Measurements from ENCODE around the gene TMEM218.

DNA sequence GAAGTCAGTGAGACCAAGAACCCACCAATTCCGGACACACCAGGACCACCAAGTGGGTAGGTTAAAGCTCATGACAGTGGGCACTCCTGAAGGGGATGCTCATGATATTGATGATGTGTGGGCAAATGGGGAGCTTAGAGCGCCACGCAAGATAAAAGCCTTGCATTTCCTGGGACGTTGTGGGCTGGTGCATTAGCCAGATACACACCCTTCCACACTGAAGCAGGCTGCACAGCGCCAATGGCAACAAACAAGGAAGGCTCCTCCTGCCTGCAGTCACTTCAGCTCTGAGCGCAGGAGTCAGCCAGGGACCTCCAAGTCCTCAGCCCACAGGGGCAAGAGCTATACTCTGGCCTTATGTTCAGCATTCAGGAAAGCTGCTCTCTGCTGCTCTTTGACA lies 20.6 kb downstream of the TMEM218 start:
- no peak for TF ChIP-seq POLR2A (IDR thresholded peaks at IDR 0.05)
- TF ChIP-seq, protein P1, sequence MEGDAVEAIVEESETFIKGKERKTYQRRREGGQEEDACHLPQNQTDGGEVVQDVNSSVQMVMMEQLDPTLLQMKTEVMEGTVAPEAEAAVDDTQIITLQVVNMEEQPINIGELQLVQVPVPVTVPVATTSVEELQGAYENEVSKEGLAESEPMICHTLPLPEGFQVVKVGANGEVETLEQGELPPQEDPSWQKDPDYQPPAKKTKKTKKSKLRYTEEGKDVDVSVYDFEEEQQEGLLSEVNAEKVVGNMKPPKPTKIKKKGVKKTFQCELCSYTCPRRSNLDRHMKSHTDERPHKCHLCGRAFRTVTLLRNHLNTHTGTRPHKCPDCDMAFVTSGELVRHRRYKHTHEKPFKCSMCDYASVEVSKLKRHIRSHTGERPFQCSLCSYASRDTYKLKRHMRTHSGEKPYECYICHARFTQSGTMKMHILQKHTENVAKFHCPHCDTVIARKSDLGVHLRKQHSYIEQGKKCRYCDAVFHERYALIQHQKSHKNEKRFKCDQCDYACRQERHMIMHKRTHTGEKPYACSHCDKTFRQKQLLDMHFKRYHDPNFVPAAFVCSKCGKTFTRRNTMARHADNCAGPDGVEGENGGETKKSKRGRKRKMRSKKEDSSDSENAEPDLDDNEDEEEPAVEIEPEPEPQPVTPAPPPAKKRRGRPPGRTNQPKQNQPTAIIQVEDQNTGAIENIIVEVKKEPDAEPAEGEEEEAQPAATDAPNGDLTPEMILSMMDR (IDR thresholded peaks at IDR 0.05) = no peak

Measured in adrenal gland (tissue), 5 donors.